T-helper 1 cell (primary cell): ENCODE results near the gene ARIH2.
"Not testable (repeated sequence)": the region's sequence is repeated elsewhere in the genome, so short reads cannot be mapped to it uniquely, and the experiment has no call there.

ENCODE experiments used
- DNase-seq, 5 donors: peaks; one replicate each; pipeline ENCODE4 v3.0.0-alpha.2; 2012 to 2020

ARIH2 gene

DNA sequence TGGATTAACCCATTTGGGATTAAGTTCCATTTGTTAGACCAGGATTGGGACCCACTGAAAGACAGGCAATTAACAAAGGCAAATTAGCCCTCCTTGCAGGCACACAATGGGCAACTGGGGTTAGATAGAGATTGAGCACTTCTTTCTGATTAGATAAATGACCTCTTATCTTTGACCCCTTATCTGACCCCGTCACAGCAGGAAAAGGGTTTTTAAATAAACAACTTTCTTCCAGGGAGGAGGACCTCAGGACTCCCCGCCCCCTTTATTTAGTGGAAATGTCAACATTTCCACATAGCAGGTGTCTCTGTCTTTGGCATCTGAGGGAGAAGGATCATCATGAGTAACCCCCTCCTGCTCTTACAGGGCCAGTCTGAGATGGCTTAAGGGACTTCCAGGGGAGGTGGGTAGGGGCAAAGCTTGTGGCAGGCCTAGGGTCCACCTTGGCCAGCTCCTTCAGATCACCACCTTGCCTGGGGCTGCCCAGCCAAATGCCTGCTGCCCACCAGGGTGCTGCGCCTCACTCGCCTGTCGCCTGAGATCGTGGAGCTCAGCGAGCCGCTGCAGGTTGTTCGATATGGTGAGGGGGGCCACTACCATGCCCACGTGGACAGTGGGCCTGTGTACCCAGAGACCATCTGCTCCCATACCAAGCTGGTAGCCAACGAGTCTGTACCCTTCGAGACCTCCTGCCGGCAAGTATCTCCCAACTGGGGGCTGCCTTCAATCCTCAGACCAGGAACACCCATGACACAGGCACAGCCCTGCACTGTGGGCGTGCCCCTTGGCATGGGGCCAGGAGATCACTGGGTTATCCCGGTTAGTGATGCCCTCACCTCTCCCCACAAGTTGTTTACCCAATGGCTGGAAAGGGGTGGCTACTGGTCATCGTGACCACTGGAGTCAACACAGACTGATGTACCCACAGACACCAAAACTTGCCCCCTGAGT is 86.0 kb downstream of the ARIH2 start:
- no peak for DNase-seq

DNA sequence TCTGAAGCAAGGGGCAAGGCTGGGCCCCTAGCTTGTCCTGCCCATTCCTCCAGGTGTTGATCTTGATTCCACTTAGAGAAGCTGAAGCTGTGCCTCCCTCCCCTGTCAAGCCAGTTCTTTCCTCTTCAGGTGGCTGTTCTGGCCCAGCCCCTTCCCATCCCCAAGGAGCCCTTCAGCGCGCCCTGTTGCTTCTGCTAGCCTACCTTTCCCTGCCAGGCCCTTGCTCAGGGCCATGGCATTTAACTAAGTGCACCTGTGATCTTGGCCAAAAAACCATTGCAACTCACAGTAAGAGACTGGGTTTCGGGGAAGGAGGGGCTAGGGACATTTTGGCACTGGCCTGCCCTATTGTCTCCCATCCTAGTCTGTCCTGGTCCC is 86.7 kb downstream of the ARIH2 start:
- DNase-seq, result no peak

DNA sequence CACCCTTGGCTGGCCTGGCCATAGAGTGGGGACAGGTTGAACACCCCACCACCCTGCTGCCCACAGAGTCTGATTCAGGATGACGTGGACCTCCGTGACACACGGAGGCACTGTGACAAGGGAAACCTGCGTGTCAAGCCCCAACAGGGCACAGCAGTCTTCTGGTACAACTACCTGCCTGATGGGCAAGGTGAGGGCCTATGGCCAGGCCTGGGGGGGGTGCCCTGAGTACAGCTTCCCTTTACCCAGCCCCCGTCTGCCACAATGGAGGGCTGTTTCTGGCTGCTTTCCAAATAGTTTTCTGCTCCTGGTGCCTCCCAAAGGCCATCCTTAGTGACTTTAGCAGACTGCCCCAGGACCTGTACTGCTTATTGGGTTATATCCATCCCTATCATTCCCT is 87.4 kb downstream of the ARIH2 start:
- DNase-seq, result no peak

DNA sequence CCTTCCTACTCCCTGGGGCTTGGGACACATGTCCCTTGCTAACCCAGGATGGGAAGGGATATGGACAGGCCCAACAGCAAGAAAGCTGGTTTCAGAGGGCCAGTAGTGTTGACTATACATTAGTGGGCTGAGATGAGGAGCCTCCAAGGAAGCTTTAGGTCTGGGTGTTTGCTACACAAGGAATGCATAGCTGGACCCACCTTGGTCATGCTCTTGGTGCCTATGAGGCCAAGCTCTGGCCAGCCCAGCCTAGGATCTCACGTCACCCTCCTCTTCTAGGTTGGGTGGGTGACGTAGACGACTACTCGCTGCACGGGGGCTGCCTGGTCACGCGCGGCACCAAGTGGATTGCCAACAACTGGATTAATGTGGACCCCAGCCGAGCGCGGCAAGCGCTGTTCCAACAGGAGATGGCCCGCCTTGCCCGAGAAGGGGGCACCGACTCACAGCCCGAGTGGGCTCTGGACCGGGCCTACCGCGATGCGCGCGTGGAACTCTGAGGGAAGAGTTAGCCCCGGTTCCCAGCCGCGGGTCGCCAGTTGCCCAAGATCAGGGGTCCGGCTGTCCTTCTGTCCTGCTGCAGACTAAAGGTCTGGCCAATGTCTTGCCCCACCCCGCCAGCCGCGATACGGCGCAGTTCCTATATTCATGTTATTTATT is 87.9 kb downstream of the ARIH2 start:
- DNase-seq, result no peak

DNA sequence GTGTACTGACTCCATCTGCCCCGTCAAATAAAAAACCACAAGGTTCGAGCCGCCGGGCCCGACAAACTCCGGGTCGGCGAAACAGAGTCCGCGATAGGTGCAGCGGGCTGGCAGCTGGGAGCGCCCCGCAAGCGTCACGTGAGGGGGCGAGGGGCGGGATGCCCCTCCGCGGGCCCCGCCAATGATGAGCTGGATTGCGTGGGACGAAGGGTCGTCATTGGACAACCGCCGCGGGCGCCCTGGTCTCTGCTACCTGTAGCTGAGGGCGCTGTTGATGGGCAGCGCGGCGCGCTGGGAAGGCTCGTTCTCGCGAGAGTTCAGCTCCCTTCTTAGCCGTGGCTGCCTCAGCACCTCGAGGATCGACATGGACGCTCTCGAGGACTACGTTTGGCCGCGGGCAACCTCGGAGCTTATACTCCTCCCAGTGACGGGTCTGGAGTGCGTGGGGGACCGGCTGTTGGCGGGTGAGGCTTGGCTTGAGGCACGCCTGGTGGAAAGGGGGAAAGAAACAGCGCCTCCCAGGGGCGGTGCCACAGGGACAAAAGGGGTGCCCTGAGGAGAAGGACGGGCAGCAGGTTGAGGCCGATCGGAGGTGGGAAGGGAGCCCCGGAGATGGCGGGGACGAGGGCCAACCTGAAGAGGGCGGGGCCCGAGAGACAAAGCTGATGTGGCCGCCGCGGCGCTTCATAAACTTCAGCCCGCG is 88.6 kb downstream of the ARIH2 start, which contains the start of gene WDR6:
WDR6 (plus strand) TSS at position 324 of the 703 bp plus-strand sequence; CDS start at position 365, 41 bp downstream.
- DNase-seq, result peak; percentile 95 to 99 (median 97)

DNA sequence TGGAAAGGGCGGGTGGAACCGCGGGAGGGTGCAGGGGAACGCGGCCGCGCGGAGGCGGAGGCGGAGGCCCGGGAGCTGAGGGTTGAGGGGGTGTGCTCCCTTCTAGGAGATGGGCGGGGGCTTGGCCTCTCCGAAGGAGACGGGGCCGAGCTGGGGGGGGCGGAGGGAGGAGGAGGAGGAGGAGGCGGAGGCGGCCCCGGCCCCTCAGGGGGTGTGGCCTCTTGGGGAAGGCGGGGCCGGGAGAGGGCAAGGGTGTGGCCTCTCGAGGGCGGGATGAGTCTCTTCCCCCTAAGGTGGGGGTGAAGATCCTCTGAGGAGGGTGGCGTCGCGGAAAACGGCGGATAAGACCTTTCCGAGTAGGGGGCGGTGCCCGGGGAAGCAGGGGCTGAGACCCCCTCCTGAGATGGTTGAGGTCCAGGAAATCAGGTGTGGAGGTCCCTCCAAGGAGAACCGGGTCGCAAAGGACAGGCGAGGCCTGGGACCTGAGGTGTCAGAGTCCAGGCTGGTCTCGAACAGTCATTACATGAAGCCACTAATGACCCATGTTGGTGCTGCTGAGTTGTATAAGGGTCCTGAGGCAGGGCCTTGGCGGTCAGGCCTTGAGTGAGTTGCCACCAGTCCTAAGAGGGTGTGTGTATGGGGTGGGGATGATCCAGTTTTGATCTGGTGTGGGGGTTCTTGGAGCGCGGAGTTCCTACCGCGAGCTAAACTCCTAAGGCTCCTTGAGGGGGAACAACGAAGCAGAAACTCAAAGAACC is 89.3 kb downstream of the ARIH2 start:
- peak; percentile 82 to 91 (median 83) for DNase-seq

DNA sequence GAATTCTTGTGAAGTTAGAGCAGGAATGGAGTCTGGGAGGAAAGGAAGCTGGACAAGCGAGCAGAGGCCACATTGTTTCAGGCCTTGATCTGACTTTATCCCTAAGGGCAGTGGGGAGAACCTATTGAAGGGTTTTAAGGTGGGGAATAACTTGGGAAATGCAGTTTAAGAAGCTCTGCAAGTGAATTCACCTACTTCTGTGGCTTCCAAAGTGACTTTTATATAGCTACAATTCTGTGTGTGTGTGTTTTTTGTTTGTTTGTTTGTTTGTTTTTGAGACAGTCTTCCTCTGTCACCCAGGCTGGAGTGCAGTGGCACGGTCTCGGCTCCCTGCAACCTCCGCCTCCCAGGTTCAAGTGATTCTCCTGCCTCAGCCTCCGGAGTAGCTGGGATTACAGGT is 90.0 kb downstream of the ARIH2 start:
- DNase-seq, result not testable (repeated sequence)

DNA sequence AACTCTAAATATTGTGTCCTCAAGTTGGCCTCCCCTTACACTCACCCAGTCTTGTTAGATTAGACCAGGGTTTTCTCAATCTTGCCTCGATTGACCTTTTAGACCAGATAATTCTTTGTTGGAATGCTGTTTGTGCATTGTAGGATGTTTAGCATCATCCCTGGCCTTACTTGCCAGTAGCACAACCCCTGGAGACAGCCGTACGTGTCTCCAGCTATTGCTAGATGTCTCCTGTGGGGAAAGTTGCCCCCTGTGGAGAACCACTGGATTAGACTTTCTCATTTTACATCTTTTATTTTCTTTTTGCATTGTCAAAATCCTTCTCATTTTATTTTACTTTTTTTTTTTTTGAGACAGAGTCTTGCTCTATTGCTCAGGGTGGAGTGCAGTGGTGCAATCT is 90.8 kb downstream of the ARIH2 start:
- no peak for DNase-seq

DNA sequence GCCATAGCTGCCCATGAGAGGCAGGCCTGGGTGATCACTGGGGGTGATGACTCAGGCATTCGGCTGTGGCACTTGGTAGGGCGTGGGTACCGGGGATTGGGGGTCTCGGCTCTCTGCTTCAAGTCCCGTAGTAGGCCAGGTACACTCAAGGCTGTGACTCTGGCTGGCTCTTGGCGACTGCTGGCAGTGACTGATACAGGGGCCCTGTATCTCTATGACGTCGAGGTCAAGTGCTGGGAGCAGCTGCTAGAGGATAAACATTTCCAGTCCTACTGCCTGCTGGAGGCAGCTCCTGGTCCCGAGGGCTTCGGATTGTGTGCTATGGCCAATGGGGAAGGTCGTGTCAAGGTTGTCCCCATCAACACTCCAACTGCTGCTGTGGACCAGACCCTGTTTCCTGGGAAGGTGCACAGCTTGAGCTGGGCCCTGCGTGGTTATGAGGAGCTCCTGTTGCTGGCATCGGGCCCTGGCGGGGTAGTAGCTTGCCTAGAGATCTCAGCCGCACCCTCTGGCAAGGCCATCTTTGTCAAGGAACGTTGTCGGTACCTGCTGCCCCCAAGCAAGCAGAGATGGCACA is 93.9 kb downstream of the ARIH2 start:
- DNase-seq, result no peak

DNA sequence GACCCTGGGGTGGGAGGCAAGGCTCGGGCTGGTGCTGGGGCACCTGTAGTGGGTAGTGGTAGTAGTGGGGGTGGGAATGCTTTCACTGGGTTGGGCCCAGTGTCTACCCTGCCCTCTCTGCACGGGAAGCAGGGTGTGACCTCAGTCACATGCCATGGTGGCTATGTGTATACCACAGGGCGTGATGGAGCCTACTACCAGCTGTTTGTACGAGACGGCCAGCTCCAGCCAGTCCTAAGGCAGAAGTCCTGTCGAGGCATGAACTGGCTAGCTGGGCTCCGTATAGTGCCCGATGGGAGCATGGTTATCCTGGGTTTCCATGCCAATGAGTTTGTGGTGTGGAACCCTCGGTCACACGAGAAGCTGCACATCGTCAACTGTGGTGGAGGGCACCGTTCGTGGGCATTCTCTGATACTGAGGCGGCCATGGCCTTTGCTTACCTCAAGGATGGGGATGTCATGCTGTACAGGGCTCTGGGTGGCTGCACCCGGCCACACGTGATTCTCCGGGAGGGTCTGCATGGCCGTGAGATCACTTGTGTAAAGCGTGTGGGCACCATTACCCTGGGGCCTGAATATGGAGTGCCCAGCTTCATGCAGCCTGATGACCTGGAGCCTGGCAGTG is 94.6 kb downstream of the ARIH2 start:
- DNase-seq, result no peak

DNA sequence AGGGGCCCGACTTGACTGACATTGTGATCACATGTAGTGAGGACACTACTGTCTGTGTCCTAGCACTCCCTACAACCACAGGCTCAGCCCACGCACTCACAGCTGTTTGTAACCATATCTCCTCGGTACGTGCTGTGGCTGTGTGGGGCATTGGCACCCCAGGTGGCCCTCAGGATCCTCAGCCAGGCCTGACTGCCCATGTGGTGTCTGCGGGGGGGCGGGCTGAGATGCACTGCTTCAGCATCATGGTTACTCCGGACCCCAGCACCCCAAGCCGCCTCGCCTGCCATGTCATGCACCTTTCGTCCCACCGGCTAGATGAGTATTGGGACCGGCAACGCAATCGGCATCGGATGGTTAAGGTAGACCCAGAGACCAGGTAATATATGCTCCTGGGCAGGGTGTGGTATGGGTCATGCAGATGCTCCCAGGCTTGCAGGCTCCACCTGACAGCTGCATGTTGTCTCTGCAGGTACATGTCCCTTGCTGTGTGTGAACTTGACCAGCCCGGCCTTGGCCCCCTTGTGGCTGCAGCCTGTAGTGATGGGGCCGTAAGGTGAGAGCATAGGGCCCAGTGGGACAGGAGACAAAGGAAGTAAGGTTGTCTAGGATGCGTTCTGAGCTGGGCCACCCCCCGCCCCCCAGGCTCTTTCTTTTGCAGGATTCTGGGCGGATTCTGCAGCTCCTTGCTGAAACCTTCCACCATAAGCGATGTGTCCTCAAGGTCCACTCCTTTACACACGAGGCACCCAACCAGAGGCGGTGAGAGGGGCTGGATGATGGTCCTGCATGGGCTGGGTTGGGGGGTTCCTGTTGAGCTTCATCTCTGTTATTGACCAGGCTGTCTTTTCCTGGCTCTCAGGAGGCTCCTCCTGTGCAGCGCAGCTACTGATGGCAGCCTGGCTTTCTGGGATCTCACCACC is 95.4 kb downstream of the ARIH2 start:
- peak in 3 of 5 donors; percentile 29 to 49 (median 32) for DNase-seq

DNA sequence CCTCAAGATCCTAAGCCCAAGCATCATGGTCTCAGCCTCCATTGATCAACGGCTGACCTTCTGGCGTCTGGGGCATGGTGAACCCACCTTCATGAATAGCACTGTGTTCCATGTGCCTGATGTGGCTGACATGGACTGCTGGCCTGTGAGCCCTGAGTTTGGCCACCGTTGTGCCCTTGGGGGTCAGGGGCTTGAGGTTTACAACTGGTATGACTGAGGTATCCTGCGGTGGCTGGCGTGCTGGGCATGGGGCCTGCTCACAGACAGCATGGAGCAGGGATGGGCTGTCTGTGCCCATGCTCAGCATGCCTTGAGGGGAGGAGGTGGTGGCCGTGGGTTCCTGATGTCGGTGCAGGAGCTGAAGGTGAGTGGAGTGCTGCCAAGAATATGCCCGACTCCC is 96.4 kb downstream of the ARIH2 start:
- no peak for DNase-seq

DNA sequence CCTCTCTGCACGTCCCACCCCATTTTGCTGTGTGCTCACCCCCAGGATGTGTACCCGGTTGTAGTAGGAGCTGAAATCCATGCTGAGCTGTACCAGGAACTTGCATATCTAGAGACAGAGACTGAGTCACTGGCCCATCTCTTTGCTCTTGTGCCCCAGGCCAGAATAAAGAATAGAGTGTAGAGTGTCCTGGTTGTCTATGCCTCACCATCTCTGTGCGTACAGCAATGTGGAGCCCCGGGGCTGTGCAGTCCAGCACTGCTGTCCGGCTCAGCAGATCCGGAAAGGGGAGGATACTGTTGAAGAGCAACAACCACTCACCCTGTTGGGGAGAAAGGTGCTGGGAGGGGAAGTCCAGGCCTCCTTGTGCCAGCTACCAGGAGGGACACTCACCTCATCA is 97.1 kb downstream of the ARIH2 start:
- no peak for DNase-seq

DNA sequence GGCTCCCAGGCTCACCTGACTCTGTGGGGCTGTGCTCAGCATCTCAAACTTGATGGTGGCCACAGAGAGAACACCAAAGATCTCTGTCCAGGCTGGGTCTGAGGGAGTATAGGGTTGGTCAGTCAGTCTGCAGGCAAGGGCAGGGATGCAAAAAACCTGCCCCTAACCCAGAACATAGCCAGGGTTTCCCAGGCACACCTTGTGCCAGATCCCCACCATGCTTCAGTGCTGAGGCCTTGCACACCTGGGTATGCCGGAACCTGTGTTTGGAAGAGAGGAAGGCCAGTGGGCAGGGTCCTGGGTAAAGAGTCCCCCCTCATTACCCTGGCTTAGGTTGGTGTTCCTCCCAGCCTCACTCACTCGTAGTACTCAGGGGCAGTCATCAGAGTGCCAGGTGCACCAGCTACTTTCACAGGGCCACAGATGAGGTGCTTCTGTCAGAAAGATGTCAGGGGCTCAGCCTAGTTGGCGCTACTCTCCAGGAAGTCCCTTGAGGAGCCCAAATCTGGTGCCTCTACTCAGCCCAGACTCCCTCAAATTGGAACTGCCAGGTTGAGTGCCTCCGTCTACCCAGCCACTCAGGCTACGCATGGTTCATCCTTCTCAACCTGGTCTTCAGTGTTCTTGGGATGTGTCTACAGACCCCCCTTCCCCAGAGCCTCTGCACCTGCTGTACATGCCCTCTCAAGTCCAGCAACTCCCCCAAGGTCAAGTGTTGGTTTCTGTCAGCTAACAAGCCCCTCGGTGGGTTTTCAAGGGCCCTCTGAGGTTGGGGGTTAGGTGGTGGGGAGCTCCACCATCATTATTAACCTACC is 98.0 kb downstream of the ARIH2 start:
- no peak for DNase-seq

DNA sequence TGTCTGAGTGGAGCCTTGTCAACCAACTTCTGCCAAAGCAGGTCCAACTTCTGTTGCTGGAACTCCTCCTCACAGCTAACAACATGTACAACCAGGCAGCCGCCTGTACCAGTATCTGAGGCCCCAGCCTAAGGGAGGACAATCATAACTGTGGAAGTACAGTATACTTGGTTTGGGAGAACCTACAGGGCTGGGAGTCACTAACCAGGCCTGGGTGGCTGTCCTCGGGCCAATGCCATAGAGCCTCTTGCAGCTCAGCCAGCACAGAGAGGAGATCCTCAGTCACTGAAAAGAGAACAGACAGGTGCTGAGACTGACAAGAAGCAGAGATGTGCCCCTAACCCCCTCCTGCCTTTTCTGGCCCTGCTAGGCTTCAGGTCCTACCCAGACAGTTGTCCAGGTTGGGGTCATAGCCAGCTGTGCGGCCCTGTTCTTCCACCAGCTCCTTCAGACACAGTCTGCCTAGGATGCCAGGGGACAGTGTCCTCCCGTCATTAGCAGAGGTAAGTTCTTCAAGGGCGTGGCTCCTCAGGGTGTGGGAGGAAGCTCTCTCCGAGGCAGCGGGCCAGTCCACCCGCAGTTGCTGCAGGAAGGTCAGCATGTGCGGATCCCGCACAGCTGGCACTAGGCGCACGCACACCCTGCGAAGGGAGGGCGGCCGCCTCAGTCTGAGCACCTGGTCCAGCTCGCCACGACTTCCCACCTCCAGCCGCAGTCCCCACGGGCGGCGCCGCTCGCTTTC is 98.8 kb downstream of the ARIH2 start:
- no peak for DNase-seq

DNA sequence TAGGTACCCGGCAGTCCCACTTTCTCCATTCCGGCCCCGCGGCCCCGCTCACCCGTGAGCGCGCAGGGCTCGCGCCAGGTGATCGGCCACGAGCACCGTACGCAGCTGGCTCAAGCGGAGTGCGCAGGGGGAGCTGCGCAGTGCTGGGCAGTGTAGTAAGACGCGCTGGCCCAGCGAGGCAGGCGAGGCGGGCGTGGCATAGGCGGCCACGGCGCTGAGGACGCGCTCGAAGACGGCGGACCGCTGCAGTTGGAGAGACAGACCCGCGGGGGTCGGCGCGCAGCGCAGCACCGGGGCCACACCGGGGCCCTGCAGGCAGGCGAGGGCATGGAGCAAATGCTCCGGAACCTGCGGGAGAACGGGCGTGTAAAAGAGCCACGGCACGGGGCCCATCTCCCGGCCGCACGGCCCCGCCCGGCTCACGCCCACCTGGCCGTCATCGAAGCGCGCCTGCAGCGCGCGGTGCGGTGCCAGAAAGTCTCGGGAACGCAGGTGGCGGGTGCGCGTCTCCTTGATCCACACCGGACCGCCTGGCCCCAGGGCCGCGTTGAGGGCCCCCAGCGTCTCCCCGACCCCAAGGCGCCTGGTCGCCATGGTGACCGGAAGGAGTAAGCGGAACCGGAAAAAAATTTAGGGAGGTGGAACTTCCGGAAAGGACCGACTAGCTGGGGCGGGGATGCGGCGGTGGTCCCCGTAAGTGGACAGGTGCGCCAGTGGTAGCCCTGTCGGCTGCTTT is 99.5 kb downstream of the ARIH2 start, which contains the start of gene DALRD3:
DALRD3 (minus strand) TSS at position 610 of the 736 bp plus-strand sequence; CDS start at position 594, 16 bp downstream.
- peak in 4 of 5 donors; percentile 31 to 61 (median 48) for DNase-seq

DNA sequence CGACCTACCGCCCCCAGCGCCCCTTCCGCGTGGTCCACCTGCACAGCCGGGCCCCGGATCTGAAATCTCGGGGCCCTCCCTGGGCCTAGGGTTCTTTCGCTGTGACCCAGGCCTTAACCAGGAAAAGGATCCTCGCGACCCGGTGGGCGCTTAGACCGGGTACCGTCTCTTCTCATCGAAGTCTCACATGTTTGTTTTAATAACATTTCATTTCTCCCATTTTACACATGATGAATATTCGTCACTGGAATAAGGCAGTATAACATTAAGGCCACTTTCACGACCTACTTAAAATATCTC is 100.0 kb downstream of the ARIH2 start:
- no peak for DNase-seq

DNA sequence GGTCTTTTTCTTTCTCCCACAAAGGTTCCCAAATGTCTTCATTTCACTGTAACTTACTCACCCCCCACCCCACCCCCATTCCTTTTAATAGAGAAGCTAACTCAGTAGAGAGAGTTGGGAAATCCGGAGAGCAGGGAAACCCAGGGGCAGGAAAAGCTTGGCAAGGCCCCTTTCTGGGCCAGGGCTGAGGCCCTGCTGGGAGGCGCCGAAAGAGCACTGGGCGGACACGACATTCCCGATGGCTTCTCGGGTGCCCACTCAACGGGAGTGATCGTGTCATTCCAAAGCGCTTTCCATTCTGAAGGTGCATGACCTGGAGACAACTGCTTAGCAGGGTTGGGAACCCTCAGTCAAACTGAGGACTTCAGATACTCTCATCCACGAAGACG is 101.3 kb downstream of the ARIH2 start:
- DNase-seq, result no peak
